CD4-positive, alpha-beta T cell (primary cell): Measurements from ENCODE around the gene PCBP4. TPM values are rescaled to one million over a fixed set of nuclear protein-coding genes. Genes with fewer than 3 reads are reported as not detected.

Source experiments
- ATAC-seq: fragments of 200-7000 bp; cut with Tn5 transposase; one replicate; pipeline ENCODE4 v1.10.0; 2022; ENCODE audit warnings: mild to moderate bottlenecking; ENCODE audit not compliant: poor library complexity
- CTCF ChIA-PET: fragments of 350-600 bp; sonication (Branson Sonifier 250); formaldehyde crosslinking; loops from one replicate; lab custom pipeline; 2021; ENCODE audit warnings: antibody characterized with exemption, inconsistent platforms; lab: Charles Lee
- POLR2A ChIA-PET: fragments of 350-600 bp; sonication (Branson Sonifier 250); formaldehyde crosslinking; loops from one replicate; lab custom pipeline; 2021; ENCODE audit warnings: antibody characterized with exemption, inconsistent platforms; lab: Charles Lee
- DNase-seq, 14 experiments: peaks; one replicate each; pipeline ENCODE4 v3.0.0-alpha.2; 2013 to 2020; ENCODE audit warnings: mixed read lengths in 2 of 14
- H3K27ac ChIP-seq, 2 donors: one replicate each; pipeline versions ENCODE4 v1.5.1 to v1.7.0; 2013; ENCODE audit warnings: low read length in 2 of 2, low read depth in 1 of 2, mild to moderate bottlenecking in 1 of 2
- H3K27me3 ChIP-seq, 2 experiments: 1 replicate in 1 of 2; 2 replicates in 1 of 2; pipeline versions ENCODE4 v1.6.1 to v1.7.0; 2013; ENCODE audit warnings: low read length in 2 of 2, control low read depth in 1 of 2, mild to moderate bottlenecking in 1 of 2, moderate library complexity in 1 of 2; ENCODE audit not compliant: insufficient read depth in 2 of 2, control insufficient read depth in 1 of 2
- H3K36me3 ChIP-seq: one replicate; pipeline ENCODE4 v1.6.1; 2013; ENCODE audit warnings: low read length, control low read depth; ENCODE audit not compliant: insufficient read depth
- H3K4me1 ChIP-seq: one replicate; pipeline ENCODE4 v1.6.1; 2013; ENCODE audit warnings: low read length, control low read depth; ENCODE audit not compliant: insufficient read depth
- H3K4me3 ChIP-seq: one replicate; pipeline ENCODE4 v1.5.1; 2013; ENCODE audit warnings: mild to moderate bottlenecking, low read length, moderate library complexity
- H3K9me3 ChIP-seq, 2 experiments: 1 replicate in 1 of 2; 2 replicates in 1 of 2; pipeline versions ENCODE4 v1.6.1 to v1.7.0; 2013; ENCODE audit warnings: low read length in 2 of 2, mild to moderate bottlenecking in 2 of 2, control low read depth in 1 of 2, moderate library complexity in 1 of 2; ENCODE audit not compliant: control insufficient read depth in 1 of 2, insufficient read depth in 1 of 2
- H3K27ac Mint-ChIP-seq: one replicate; pipeline ENCODE4 v1.8.0; 2020; ENCODE audit warnings: mixed read lengths
- H3K27me3 Mint-ChIP-seq: one replicate; pipeline ENCODE4 v1.8.0; 2021; ENCODE audit warnings: mixed read lengths
- H3K36me3 Mint-ChIP-seq: one replicate; pipeline ENCODE4 v1.8.0; 2021; ENCODE audit warnings: low read depth, mixed read lengths
- H3K4me1 Mint-ChIP-seq: one replicate; pipeline ENCODE4 v1.8.0; 2021; ENCODE audit warnings: low read depth, mixed read lengths
- H3K4me3 Mint-ChIP-seq: one replicate; pipeline ENCODE4 v1.8.0; 2020; ENCODE audit warnings: mild to moderate bottlenecking, mixed read lengths
- H3K9me3 Mint-ChIP-seq: one replicate; pipeline ENCODE4 v1.8.0; 2020; ENCODE audit warnings: mixed read lengths
- intact Hi-C, 2 experiments: fragments of 100-400 bp; cut with DNase I in 1 of 2; cut with micrococcal nuclease in 1 of 2; formaldehyde crosslinking; loops; one replicate each; pipeline versions ENCODE4 v1.15.1 to v1.9.0; 2023 to 2025; cut with DNase I, micrococcal nuclease
- total RNA-seq, 174 experiments: library from RNA in 2 of 174; stranded (reverse) in 2 of 174; gene quantifications; one replicate each; pipeline ENCODE4 v1.2.3 and lab custom pipeline; 2021 to 2026
- TF ChIP-seq, protein P1 (sequence below): fragments of 200-600 bp; IDR thresholded peaks from one replicate; pipeline ENCODE4 v1.8.0; 2022; ENCODE audit warnings: antibody characterized with exemption, mild to moderate bottlenecking

The PCBP4 gene
- total RNA-seq, 2 experiments from 2014 or later = 14.7 to 16.8 TPM

DNA sequence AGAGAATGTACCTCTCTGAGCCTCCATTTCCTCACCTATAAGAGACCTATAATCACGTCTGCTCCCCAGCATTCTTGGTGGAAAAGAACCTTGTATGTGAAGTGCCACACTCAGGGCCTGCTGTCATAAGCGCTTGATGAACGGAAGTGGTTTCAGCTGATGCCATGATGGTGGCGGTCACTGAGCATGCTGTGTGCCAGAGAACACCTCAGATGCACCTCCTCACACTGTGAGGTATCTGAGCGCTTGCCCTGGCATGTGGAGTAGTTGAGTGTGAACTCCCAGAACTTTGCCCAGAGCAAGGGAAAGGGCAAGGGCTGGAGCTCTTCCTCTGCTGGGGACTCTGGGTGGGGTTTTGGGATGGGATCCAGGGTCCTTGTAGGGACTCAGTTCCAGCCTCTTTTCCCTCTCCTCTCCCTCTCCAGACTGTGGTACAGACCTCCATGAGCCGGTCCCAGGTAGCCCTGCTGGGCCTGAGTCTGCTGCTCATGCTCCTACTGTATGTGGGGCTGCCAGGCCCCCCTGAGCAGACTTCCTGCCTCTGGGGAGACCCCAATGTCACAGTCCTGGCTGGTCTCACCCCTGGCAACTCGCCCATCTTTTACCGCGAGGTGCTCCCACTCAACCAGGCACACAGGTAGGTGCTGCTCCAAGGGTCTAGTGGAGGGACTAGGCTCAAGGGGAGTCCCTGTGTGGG lies 10.3 kb upstream of the PCBP4 start:
- H3K27ac ChIP-seq = peak overlapping the region in 1 of 2 donors; percentile 29
- ATAC-seq (peak; percentile 52), DNase-seq (peak in 7 of 14 experiments; percentile 27 to 77 (median 46))
- CTCF ChIA-PET = interaction anchor here (1.0 kb wide), 1 partner anchor 36 kb away, joined by 4 read pairs; the partner anchor contains the start of genes PARP3 and RRP9
- POLR2A ChIA-PET = interaction anchor here (0.7 to 1.2 kb wide), 3 partner anchors 10 to 35 kb away, joined by 3 to 4 read pairs (median 3); partner anchors contain the start of gene PCBP4
- H3K36me3 ChIP-seq = no peaks in the 10 kb centered on the region
- peaks cover 76% of the 10 kb centered on the region for H3K4me1 ChIP-seq
- H3K4me3 ChIP-seq = no peak overlapping the region
- H3K27me3 ChIP-seq = no peaks in the 10 kb centered on the region
- TF ChIP-seq, protein P1, sequence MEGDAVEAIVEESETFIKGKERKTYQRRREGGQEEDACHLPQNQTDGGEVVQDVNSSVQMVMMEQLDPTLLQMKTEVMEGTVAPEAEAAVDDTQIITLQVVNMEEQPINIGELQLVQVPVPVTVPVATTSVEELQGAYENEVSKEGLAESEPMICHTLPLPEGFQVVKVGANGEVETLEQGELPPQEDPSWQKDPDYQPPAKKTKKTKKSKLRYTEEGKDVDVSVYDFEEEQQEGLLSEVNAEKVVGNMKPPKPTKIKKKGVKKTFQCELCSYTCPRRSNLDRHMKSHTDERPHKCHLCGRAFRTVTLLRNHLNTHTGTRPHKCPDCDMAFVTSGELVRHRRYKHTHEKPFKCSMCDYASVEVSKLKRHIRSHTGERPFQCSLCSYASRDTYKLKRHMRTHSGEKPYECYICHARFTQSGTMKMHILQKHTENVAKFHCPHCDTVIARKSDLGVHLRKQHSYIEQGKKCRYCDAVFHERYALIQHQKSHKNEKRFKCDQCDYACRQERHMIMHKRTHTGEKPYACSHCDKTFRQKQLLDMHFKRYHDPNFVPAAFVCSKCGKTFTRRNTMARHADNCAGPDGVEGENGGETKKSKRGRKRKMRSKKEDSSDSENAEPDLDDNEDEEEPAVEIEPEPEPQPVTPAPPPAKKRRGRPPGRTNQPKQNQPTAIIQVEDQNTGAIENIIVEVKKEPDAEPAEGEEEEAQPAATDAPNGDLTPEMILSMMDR = no peak
- peak overlapping the region; percentile 85 for H3K4me3 Mint-ChIP-seq
- H3K9me3 Mint-ChIP-seq = no peaks in the 10 kb centered on the region
- H3K9me3 ChIP-seq = no peaks in the 10 kb centered on the region
- H3K27ac Mint-ChIP-seq = peak overlapping the region; percentile 71
- intact Hi-C loops = no loop called here
- H3K4me1 Mint-ChIP-seq = peaks cover 39% of the 10 kb centered on the region
- H3K36me3 Mint-ChIP-seq = peaks cover 15% of the 10 kb centered on the region
- no peaks in the 10 kb centered on the region for H3K27me3 Mint-ChIP-seq

DNA sequence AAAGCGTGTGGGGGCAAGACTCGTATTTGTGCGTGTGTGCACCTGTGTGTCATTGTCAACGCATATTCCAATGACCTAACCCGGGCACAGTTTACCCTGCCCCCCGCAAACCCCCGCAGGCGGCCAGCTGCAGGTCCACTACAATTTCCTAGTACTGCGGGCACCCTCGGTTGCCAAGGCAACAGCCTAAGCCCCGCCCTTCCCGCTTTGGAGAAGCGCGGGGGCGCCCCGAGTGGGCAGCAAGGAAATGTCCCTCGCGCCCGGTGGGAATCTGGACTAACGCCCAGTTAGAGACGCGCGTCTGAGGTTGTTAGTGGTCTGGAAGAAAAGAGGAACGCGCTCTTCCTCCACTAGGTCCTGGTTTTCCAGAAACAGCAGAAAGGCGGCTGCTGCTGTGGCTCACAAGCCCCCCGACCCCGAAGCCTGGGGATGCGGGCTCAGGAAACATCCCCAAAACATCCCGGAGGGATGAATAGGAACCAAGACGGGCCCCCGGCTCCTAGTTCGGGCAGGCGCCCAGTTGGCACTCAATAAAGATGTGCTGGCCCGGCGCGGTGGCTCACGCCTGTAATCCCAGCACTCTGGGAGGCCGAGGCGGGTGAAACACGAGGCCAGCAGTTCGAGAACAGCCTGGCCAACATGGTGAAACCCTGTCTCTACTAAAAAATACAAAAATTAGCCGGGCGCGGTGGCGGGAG lies 8.7 kb upstream of the PCBP4 start:
- Histone ChIP-seq H3K27ac (peak overlapping the region; percentile 29 to 59), H3K9me3 (no peaks in the 10 kb centered on the region), H3K4me3 (peak overlapping the region; percentile 63), H3K4me1 (peaks cover 69% of the 10 kb centered on the region), H3K36me3 (no peaks in the 10 kb centered on the region), H3K27me3 (no peaks in the 10 kb centered on the region)
- DNase-seq (peak in 6 of 14 experiments; percentile 26 to 66 (median 44)), ATAC-seq (no peak)
- ChIA-PET CTCF (no interaction called here), POLR2A (interaction anchor here (0.7 to 2.9 kb wide), 4 partner anchors 16 to 81 kb away, joined by 4 to 28 read pairs (median 4); partner anchors contain the start of genes PARP3, RPL29 and RRP9)
- Mint-ChIP-seq H3K4me3 (peak overlapping the region; percentile 89), H3K4me1 (peaks cover 36% of the 10 kb centered on the region), H3K9me3 (no peaks in the 10 kb centered on the region), H3K27ac (peak overlapping the region; percentile 77), H3K27me3 (no peaks in the 10 kb centered on the region), H3K36me3 (peaks cover 15% of the 10 kb centered on the region)
- TF ChIP-seq, protein P1 = no peak
- intact Hi-C loops = loop anchor here in 1 of 2 experiments (1.0 kb wide), 1 partner anchor 19 kb away; the partner anchor contains the start of gene RPL29
